Measurements from ENCODE around the gene BMX. TPM values are rescaled to one million over a fixed set of nuclear protein-coding genes. Genes with fewer than 3 reads are reported as not detected.

BMX gene
- total and polyA plus RNA-seq, 9 of the 15 experiments (the other 6 are each of a cell fraction or from before 2014, with no cell fraction given) = 0.45 to 4.2 (median 1.8) TPM

- Histone ChIP-seq H3K9me1 (ENCODE audit: control insufficient read depth, insufficient read depth, low read length) (no peaks in the 10 kb centered on the region), H3K27ac (ENCODE audit: extremely low read depth, low read depth, low read length) (peak overlapping the region; percentile 63; the same call in 2 of the 3 replicates), H4K20me1 (replicated peaks; ENCODE audit: control insufficient read depth, insufficient read depth, low read length) (no peaks in the 10 kb centered on the region), H3K9ac (ENCODE audit: insufficient read depth in 1 of 2, low read depth in 2 of 2, low read length in 2 of 2) (peak overlapping the region in 1 of 2 experiments; percentile 12; a peak in 1 of 4 replicates), H3K4me1 (replicated peaks in 1 of 2; ENCODE audit: control insufficient read depth in 2 of 2, insufficient read depth in 2 of 2, low read length in 2 of 2) (peaks cover 0 to 40% of the 10 kb centered on the region in 2 experiments), H3K36me3 (ENCODE audit: control insufficient read depth, insufficient read depth, low read length) (no peaks in the 10 kb centered on the region), H3K4me2 (ENCODE audit: insufficient read depth, low read length) (no peak overlapping the region), H3K9me3 (replicated peaks; ENCODE audit: control insufficient read depth, insufficient read depth, low read depth, low read length) (no peaks in the 10 kb centered on the region), H3K4me3 (no peak overlapping the region), H3K27me3 (ENCODE audit: control insufficient read depth in 2 of 2, insufficient read depth in 2 of 2, low read length in 2 of 2) (no peaks in the 10 kb centered on the region), H3K79me2 (ENCODE audit: control insufficient read depth, insufficient read depth, low read length) (no peaks in the 10 kb centered on the region), H2AFZ (ENCODE audit: low read depth, low read length) (peak overlapping the region; percentile 43; the same call in 1 of the 2 replicates)
- ChIA-PET POLR2A (no interaction called here), CTCF (ENCODE audit: low intra/inter-chr PET ratio) (no interaction called here)
- in situ Hi-C loops (cut with MboI) = no loop called here
- FAIRE-seq (no peak), ATAC-seq (peak; percentile 13; the same call in 1 of the 3 replicates), DNase-seq (ENCODE audit: extremely low read depth in 1 of 4, low spot score in 3 of 4) (peak in 2 of 4 experiments; percentile 13 to 22)
- intact Hi-C loops (cut with micrococcal nuclease) = no loop called here
- WGBS (ENCODE audit: insufficient coverage, low coverage, missing lambda C conversion rate) = 22% methylated on average over 1 of the region's 1 CpG
- BruUV-seq (replicated peaks) = no TSS peak
- TF ChIP-seq ARID2 (IDR thresholded peaks at IDR 0.05) (no peak), ZNF639 (CRISPR knock-in tag; conservative IDR thresholded peaks at IDR 0.05 in 1 of 2, IDR thresholded peaks at IDR 0.05 in 1 of 2) (no peak), ZFPM2 (CRISPR knock-in tag; IDR thresholded peaks at IDR 0.05) (no peak), ETV6 (IDR thresholded peaks at IDR 0.05; ENCODE audit: borderline replicate concordance in 1 of 2, low read depth in 2 of 2, low read length in 1 of 2) (no peak), ETV6 (CRISPR knock-in tag; IDR thresholded peaks at IDR 0.05; ENCODE audit: borderline replicate concordance) (no peak), ZC3H4 (CRISPR knock-in tag; IDR thresholded peaks at IDR 0.05; ENCODE audit: borderline replicate concordance) (no peak), SMAD2 (IDR thresholded peaks at IDR 0.05; ENCODE audit: low read depth, low read length) (no peak), ZNF785 (CRISPR knock-in tag; IDR thresholded peaks at IDR 0.05) (no peak), TCF3 (CRISPR knock-in tag; IDR thresholded peaks at IDR 0.05) (0 out of 2 replicates have a peak, but pooled peaks have one; percentile 24), ARID1B (IDR thresholded peaks at IDR 0.05) (peak; percentile 35; the same call in 1 of the 2 replicates), ZBTB49 (CRISPR knock-in tag; IDR thresholded peaks at IDR 0.05; ENCODE audit: borderline replicate concordance) (no peak), ZNF239 (CRISPR knock-in tag; IDR thresholded peaks at IDR 0.05) (no peak), RBM25 (IDR thresholded peaks at IDR 0.05; ENCODE audit: low read depth, low read length, severe bottlenecking) (peak; percentile 45), BACH1 (tag; IDR thresholded peaks at IDR 0.05) (no peak), ATF2 (CRISPR knock-in tag; IDR thresholded peaks at IDR 0.05) (no peak), TEAD4 (IDR thresholded peaks at IDR 0.05; ENCODE audit: low read length) (peak; percentile 51; the same call in 1 of the 2 replicates), TEAD4 (CRISPR knock-in tag; IDR thresholded peaks at IDR 0.05; ENCODE audit: borderline replicate concordance) (no peak), TRIM28 (IDR thresholded peaks at IDR 0.05) (no peak)
These were observed 13.7 kb downstream of the BMX start for GRCh38 chrX:15514279-15514678.
